LNCAP (cell line): Measurements from ENCODE around the gene CSRP3.

Experiments
- CTCF ChIP-seq: fragments of 450-650 bp; IDR thresholded peaks from 2 replicates; pipeline ENCODE4 v1.5.1; 2017; ENCODE audit warnings: mild to moderate bottlenecking

CSRP3 gene

GRCh38 chr11:19243143-19243542 lies 41.4 kb upstream of the CSRP3 start:
- no peak for TF ChIP-seq CTCF

GRCh38 chr11:19242179-19242932 lies 40.6 kb upstream of the CSRP3 start:
- TF ChIP-seq CTCF: no peak

- TF ChIP-seq CTCF: no peak
Observed at GRCh38 chr11:19241260-19242178, 39.7 kb upstream of the CSRP3 start.

- no peak for TF ChIP-seq CTCF
Observed at GRCh38 chr11:19240420-19241259, 38.9 kb upstream of the CSRP3 start, which contains the start of gene E2F8. Gene E2F8 (minus strand): TSS chr11:19240945. CDS start chr11:19240121, 824 bp downstream.

- TF ChIP-seq CTCF: no peak
Observed at GRCh38 chr11:19239039-19239438, 37.3 kb upstream of the CSRP3 start.

GRCh38 chr11:19237813-19238212 lies 36.0 kb upstream of the CSRP3 start:
- TF ChIP-seq CTCF: no peak

- no peak for TF ChIP-seq CTCF
Observed at GRCh38 chr11:19237381-19237780, 35.6 kb upstream of the CSRP3 start.
